Posterior vena cava (tissue), 2 donors: ENCODE results near the gene INO80C. TPM values are rescaled to one million over a fixed set of nuclear protein-coding genes. Genes with fewer than 3 reads are reported as not detected.

Source experiments
- DNase-seq: peaks from one replicate; pipeline ENCODE4 v3.0.0-alpha.2; 2020; ENCODE audit warnings: low spot score
- intact Hi-C, 2 donors: fragments of 100-400 bp; cut with DNase I; formaldehyde crosslinking; loops; one replicate each; pipeline versions ENCODE4 v1.14.1 to v1.14.2; 2022 to 2023
- long read RNA-seq, 2 donors: library from polyadenylated mRNA; unstranded; transcript quantifications; one replicate each; pipeline ENCODE4 v2.0.0, GENCODE V29; 2020 to 2021
- total RNA-seq, 2 donors: library from RNA; stranded (reverse); fragmentation: NEBNext Ultra II Directional; extraction: Animal tissue kit (Norgen Biotek cat#: 25700); gene quantifications; one replicate each; pipeline ENCODE4 v1.2.1, GENCODE V29; 2021
- donor health status: DM: yes; HTN: yes; CAD: no.
- donor health status: DM: yes; HTN: yes; CAD: no.

The INO80C gene, protein sequence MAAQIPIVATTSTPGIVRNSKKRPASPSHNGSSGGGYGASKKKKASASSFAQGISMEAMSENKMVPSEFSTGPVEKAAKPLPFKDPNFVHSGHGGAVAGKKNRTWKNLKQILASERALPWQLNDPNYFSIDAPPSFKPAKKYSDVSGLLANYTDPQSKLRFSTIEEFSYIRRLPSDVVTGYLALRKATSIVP
- total RNA-seq: 10 to 100 TPM; 12.4 to 18.8 TPM
- long read RNA-seq, donor 1: 0 reads
- long read RNA-seq, donor 2, transcript INO80C-202 (5 exons, 974 nt): major isoform, 6 of 8 reads
- long read RNA-seq, donor 2, partial matches to known transcripts: 0 of 8 reads
- long read RNA-seq, donor 2, other reads (novel, unspliced or antisense): 1 of 8 reads

GRCh38 chr18:35497370-35498197 lies at the start of gene INO80C:
Gene INO80C (minus strand): TSS chr18:35497960. CDS start chr18:35497874, 86 bp downstream.
- peak; percentile 97 for DNase-seq
- intact Hi-C loops: no loop called here

DNA sequence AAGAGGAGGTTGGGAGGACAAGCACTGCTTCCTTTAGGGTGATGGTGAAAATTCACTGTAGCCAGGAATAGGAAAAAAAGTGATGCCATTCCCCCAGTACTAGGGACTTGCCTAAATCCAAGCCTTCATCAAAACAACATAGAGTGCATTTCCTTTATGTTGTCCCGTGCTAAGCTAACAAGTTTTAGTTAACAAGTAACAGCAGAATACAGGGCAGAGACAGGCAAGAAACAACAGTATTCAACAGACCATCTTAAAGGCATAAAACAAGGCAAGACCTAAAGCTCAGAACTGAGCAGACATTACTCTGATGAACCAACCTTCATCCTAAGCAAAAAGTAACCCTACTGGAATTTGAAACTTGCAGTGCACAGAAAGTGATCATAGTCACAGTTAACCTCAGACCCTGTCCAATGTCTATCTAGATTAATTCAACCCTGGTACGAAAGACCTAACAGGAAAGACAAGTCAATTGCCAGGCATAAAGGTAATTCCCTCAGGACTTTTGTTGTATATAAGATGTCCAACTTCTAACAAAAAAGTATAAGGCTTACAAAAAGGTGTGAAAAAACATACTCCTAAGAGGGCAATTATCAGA lies 49.3 kb upstream of the INO80C start:
- intact Hi-C loops: no loop called here
- DNase-seq: no peak

DNA sequence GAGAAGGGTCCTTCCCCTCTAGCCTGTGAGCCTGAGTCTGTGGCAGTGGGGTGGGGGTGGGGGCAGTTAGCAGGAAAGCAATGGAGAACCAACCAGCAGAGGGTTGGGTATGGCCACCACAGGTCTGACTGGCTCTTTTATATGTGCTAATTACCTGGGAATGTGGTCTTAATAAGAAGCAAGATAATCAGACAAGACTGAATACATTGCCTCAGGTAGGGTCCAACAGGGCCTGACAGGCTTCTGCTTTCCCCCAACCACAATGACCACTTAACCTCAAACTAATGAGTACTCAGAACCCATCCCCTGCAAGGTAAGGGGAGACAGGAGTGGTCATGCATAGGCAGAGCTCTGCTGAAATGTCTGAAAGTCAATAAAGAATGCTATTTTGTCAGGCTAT lies 44.6 kb upstream of the INO80C start:
- intact Hi-C loops: no loop called here
- DNase-seq: no peak

GRCh38 chr18:35535297-35535696 lies 37.5 kb upstream of the INO80C start:
- DNase-seq: no peak
- intact Hi-C loops: no loop called here

DNA sequence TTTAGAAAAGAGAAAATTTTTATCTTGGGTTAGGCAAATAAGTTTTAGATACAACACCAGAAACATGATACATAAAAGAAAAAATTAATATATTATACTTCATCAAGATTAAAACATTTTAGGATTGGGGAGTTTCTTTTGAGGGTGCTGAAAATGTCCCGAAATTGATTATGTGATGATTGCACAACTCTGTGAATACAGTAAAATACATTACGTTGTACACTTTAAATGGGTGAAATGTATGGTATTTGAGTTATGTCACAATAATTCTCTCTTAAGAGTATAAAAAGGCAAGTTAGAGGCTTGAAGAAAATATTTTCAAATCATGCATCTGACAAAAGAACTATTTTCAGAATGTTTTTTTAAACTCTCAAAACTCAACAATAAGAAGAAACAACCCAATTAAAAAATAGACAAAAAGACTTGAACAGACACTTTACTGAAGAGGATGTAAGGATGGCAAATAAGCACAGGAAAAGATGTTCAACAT lies 36.2 kb upstream of the INO80C start:
- DNase-seq: no peak
- intact Hi-C loops: no loop called here

DNA sequence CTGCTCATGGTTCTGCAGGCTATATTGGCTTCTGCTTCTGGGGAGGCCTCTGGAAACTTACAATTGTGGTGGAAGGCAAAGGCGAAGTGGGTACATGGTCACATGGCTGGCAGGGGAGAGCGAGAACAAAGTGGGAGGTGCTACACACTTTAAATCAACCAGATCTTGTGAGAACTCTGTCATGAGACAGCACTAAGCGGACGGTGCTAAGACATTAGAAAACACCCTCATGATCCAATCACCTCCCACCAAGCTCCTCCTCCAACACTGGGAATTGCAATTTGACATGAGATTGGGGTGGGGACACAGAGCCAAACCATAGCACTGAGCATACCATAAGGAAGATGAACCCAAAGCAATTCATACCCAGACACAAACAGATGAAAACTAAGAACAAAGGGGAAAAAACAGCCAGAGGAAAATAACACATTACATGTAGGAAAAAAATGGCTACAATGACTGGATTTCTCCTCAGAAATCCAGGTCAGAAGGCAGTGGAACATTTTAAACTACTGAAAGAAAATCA lies 31.1 kb upstream of the INO80C start:
- no peak for DNase-seq
- intact Hi-C loops: no loop called here

DNA sequence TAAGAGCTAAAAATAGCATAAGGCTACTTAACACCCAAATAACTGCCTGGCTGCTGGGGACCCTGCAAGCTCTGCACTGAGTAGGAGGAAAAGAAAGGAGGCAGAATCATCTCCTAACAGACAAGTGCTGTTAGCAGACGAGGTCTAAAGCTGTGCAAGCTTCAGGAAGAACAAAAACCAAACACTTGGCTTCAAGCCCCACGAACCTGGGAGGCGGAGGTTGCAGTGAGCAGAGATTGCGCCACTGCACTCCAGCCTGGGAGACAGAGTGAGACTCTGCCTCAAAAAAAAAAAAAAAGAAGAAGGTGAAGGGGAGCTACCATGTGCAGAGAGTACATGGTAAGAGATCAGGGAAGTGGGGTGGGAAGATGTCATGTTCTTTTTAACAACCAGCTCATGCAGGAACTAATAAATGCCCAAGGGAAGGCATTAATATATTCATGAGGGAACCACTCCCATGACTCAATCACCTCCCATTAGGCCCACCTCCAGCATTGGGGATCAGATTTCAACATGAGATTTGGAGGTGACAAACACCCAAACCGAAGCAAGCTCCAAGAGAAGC lies 28.8 kb upstream of the INO80C start:
- intact Hi-C loops: no loop called here

GRCh38 chr18:35525795-35526494 lies 28.2 kb upstream of the INO80C start:
- intact Hi-C loops: no loop called here
- no peak for DNase-seq

More for the DNA sequence above, 28.8 kb upstream of the INO80C start:
- no peak for DNase-seq

GRCh38 chr18:35524226-35524625 lies 26.5 kb upstream of the INO80C start:
- no peak for DNase-seq
- intact Hi-C loops: no loop called here

DNA sequence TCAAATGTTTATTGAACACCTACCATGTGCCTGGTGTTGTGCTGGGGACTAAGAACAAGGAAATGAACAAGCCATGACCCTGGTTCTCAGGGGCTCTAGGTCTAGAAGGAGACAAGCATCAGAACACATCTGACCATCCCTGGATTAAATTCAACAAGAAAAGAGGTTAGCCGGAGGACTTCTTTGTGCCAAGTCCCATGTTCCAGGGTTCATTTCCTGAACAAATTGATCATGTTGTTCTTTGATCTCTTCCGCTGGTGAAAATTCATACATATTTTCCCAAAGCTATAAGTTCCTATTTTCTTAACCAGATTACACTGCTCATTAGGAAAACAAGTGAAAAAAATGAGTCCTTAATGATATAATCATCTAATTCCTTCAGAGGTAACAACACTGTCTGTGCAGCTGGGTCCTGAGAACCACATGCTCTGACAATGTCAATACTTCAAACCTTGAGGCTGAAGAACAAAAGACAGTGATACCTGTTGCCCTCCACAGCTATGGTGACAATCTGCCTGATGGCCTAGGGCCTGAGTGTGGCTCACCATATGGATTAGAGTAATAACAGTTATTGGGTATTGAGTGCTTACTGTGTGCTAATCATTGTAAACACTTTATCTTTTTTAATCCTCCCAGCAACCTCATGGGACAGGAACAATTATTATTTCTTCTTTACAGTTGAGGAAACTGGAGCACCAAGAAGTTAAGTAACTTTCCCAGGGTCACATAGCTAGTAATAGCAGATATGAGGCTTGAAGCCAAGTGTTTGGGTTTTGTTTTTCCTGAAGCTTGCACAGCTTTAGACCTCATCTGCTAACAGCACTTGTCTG lies 24.6 kb upstream of the INO80C start:
- intact Hi-C loops: no loop called here
- no peak for DNase-seq

GRCh38 chr18:35521133-35521532 lies 23.4 kb upstream of the INO80C start:
- intact Hi-C loops: no loop called here

DNA sequence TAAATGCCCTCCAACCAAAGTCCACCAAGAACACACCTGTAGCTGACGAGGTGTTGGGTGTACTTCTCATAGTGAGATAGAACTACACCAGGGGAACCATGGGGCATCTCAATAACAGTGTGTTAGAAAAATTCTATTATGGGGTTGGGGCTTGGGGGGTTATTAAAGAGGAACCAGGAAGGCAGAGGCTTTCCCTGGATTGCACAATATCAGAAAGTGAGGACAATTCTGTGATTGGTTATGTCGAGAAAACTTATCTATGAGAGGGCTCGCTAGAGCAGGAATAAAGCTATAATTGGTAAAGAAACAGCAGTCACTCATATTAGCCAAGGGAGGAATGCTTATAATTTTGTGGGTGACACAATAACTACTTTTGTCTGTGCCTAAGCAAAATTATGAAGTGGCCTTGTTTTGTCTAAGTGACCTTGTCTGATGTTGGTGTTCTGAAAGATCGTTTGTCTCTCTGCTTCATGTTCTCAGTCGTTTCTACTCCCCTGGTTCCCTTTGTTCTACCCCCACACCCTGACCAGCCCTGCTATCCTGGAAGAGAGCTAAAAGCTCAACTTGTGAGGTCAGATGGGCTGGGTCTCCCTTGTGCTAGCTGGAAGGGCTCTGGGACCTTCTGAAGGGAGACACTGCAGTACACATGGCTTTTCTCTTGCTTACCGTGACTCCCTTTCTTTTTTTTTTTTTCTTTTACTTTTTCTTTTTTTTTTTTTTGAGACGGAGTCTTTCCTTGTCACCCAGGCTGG lies 21.6 kb upstream of the INO80C start:
- intact Hi-C loops: no loop called here
- DNase-seq: no peak

More at GRCh38 chr18:35521133-35521532, 23.4 kb upstream of the INO80C start:
- no peak for DNase-seq

GRCh38 chr18:35517715-35518114 lies 20.0 kb upstream of the INO80C start:
- DNase-seq: no peak
- intact Hi-C loops: no loop called here

DNA sequence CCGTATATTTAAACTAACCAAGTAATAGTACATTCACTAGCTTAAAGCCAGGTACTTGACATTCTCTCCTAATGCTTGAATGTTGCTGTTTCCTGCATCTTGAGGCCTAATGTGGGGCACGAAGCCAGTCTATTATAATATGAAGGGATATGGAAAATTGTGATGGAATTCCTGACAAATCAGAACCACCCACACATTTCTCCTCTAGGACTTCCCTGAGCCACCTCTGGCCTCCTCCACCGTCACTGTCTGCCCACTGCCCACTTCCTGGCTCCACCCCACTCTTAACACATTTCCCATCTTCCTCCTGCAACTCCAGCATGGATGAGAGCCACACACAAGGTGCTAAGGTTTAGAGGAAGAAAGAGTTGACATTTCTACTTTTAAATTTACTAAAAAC lies 19.0 kb upstream of the INO80C start:
- intact Hi-C loops: no loop called here

DNA sequence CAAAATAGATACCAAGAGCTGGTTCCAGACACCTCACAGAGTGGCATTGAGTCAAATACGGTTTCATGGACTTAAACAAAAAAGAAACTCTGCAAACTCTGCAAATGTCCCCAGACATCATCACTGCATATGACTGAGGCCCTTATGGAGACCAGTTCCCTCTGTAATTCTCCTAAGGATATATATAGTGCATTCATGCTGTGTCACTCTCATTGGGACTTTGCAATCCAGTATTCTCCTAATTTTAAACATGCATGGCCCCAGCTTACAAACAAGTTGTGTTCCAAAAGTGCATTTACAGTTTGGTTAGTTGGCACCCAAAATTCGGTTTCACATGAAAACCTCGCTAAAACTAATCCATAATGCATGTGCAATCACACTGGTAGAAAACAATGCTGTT lies 18.6 kb upstream of the INO80C start:
- no peak for DNase-seq
- intact Hi-C loops: no loop called here

More for the DNA sequence above, 19.0 kb upstream of the INO80C start:
- no peak for DNase-seq

GRCh38 chr18:35515460-35516130 lies 17.8 kb upstream of the INO80C start:
- no peak for DNase-seq
- intact Hi-C loops: no loop called here
